RWPE2 (cell line): Measurements from ENCODE around the gene SAMD15.

Experiments
- ATAC-seq: fragments of 200-7000 bp; cut with Tn5 transposase; 3 replicates; pipeline ENCODE4 v1.9.1; 2021; ENCODE audit warnings: low read depth
- DNase-seq: peaks from one replicate; pipeline ENCODE4 v3.0.0-alpha.2; 2020; ENCODE audit warnings: low spot score
- H3K27ac ChIP-seq: fragments of 450-650 bp; 2 replicates; pipeline ENCODE4 v1.5.1; 2017; ENCODE audit warnings: mild to moderate bottlenecking; ENCODE audit not compliant: poor library complexity, severe bottlenecking
- H3K27me3 ChIP-seq: fragments of 250-450 bp; sonication (Bioruptor Pico); 2 replicates; pipeline ENCODE4 v1.5.1; 2021; ENCODE audit warnings: mild to moderate bottlenecking, moderate library complexity; ENCODE audit not compliant: insufficient read depth, poor library complexity, severe bottlenecking
- H3K36me3 ChIP-seq: fragments of 250-450 bp; sonication (Bioruptor Pico); 2 replicates; pipeline ENCODE4 v1.5.1; 2020; ENCODE audit warnings: low read depth, mild to moderate bottlenecking, moderate library complexity
- H3K4me1 ChIP-seq: fragments of 250-450 bp; sonication (Bioruptor Pico); 2 replicates; pipeline ENCODE4 v1.5.1; 2021; ENCODE audit warnings: mild to moderate bottlenecking, moderate library complexity; ENCODE audit not compliant: insufficient read depth, poor library complexity, severe bottlenecking
- H3K4me3 ChIP-seq: fragments of 250-450 bp; sonication (Bioruptor Pico); 2 replicates; pipeline ENCODE4 v1.5.1; 2021; ENCODE audit warnings: mild to moderate bottlenecking, moderate library complexity; ENCODE audit not compliant: severe bottlenecking
- H3K9me3 ChIP-seq: fragments of 250-450 bp; sonication (Bioruptor Pico); 2 replicates; pipeline ENCODE4 v1.5.1; 2021; ENCODE audit warnings: mild to moderate bottlenecking, moderate library complexity; ENCODE audit not compliant: severe bottlenecking
- CTCF ChIP-seq: fragments of 450-650 bp; IDR thresholded peaks from one replicate; pipeline ENCODE4 v1.5.1; 2017; ENCODE audit warnings: mild to moderate bottlenecking, moderate library complexity; ENCODE audit not compliant: poor library complexity, severe bottlenecking

The SAMD15 gene

GRCh38 chr14:77439861-77440260, 62.7 kb downstream of the SAMD15 start:
- DNase-seq = no peak
- Histone ChIP-seq H3K36me3 (peaks cover 92% of the 10 kb centered on the region), H3K27ac (no peak overlapping the region), H3K27me3 (no peaks in the 10 kb centered on the region), H3K4me3 (no peak overlapping the region), H3K4me1 (no peaks in the 10 kb centered on the region), H3K9me3 (no peaks in the 10 kb centered on the region)
- TF ChIP-seq CTCF = no peak
- ATAC-seq = no peak
